ENCODE data around the gene HAUS3.

DNA sequence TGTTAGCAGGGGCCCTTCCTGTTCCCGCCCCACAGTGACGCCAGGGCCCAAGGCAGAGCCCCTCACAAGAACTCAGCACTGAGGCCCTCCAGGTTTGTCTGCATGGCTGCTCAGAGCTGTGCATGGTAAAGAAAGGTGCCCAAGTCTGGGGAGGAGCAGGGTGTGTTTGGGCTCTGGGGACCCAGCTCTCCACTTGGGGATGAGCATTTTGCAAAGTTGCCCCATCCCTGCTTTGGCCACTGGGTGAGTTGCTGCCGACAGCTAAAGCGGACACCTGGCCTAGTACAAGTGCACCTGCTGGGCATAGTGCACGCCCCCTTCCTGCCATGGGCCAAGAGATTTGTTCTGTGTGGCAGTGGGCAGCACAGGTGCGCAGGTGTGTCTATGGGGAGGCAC, 22.0 kb upstream of the HAUS3 start:
- TF ChIP-seq EZH2 (IDR thresholded peaks at IDR 0.05; ENCODE audit: insufficient read depth, poor library complexity, severe bottlenecking): no peak
- TF ChIP-seq EZH2phosphoT487 (IDR thresholded peaks at IDR 0.05; ENCODE audit: insufficient read depth, low read depth): no peak

All from GM23248 (cell line).